ENCODE measurements around the gene EGFLAM. TPM values are rescaled to one million over a fixed set of nuclear protein-coding genes. Genes with fewer than 3 reads are reported as not detected.

Gene EGFLAM
- total RNA-seq, 4 donors from 2014 or later, result 6.6 to 13.6 (median 9.8) TPM

GRCh38 chr5:38212307-38212706 lies 46.1 kb upstream of the EGFLAM start:
- no peak for DNase-seq (ENCODE audit: extremely low spot score)
- no peak for TF ChIP-seq EP300 (IDR thresholded peaks at IDR 0.05)
- TF ChIP-seq POLR2A (IDR thresholded peaks at IDR 0.05; ENCODE audit: low read depth), result no peak
- TF ChIP-seq, protein P1, sequence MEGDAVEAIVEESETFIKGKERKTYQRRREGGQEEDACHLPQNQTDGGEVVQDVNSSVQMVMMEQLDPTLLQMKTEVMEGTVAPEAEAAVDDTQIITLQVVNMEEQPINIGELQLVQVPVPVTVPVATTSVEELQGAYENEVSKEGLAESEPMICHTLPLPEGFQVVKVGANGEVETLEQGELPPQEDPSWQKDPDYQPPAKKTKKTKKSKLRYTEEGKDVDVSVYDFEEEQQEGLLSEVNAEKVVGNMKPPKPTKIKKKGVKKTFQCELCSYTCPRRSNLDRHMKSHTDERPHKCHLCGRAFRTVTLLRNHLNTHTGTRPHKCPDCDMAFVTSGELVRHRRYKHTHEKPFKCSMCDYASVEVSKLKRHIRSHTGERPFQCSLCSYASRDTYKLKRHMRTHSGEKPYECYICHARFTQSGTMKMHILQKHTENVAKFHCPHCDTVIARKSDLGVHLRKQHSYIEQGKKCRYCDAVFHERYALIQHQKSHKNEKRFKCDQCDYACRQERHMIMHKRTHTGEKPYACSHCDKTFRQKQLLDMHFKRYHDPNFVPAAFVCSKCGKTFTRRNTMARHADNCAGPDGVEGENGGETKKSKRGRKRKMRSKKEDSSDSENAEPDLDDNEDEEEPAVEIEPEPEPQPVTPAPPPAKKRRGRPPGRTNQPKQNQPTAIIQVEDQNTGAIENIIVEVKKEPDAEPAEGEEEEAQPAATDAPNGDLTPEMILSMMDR (IDR thresholded peaks at IDR 0.05), result no peak
- no peak for TF ChIP-seq POLR2AphosphoS5 (IDR thresholded peaks at IDR 0.05)
- intact Hi-C loops (cut with DNase I), result no loop called here
- Histone ChIP-seq H3K4me3 (no peak overlapping the region), H3K36me3 (no peaks in the 10 kb centered on the region), H3K27ac (replicated peaks in 1 of 4) (no peak overlapping the region), H3K27me3 (no peaks in the 10 kb centered on the region), H3K9me3 (peaks cover 0 to 4% (median 0%) of the 10 kb centered on the region in 4 donors), H3K4me1 (no peaks in the 10 kb centered on the region)

DNA sequence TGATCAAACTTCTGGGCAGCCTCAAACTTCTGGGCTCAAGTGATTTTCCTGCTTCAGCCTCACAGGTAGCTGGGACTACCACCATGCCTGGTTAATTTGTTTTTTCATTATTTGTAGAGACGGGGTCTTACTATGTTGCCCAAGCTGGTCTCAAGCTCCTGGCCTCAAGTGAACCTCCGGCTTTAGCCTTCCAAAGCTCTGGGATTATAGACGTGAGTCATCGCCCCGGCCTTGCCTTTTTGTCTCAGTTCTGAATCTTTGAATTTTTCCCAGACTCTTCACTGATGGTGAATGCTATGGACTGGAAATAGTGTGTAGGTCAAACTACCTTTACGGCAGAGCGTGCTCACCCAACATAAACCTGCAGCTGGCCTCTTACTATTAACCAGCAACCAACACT lies 32.3 kb upstream of the EGFLAM start:
- Histone ChIP-seq H3K9me3 (no peaks in the 10 kb centered on the region), H3K4me3 (no peak overlapping the region), H3K4me1 (no peaks in the 10 kb centered on the region), H3K36me3 (no peaks in the 10 kb centered on the region), H3K27ac (replicated peaks in 1 of 4) (no peak overlapping the region), H3K27me3 (no peaks in the 10 kb centered on the region)
- 94% methylated on average over 7 of the region's 7 CpGs for WGBS
- intact Hi-C loops (cut with DNase I), result no loop called here
- TF ChIP-seq EP300 (IDR thresholded peaks at IDR 0.05), result no peak
- no peak for DNase-seq (ENCODE audit: extremely low spot score)

DNA sequence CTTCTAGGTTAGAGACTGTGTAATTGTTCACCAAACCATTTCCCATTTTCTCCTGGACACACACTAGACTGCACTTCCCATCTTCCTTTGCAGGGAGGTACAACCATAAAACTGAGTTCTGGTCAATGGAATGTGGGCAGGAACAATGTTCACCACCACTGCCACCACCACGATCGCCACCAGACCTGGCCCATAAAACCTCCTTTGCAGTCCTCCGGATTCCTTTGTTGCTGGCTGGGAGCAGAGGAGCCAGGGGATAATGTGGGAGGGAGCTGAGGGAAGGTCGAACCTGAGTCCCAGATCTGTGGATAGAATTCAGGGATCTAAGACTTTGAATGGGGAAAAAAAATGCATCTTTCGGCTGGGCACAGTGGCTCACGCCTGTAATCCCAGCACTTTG lies 29.4 kb upstream of the EGFLAM start:
- Histone ChIP-seq H3K27ac (replicated peaks in 1 of 4) (no peak overlapping the region), H3K36me3 (no peaks in the 10 kb centered on the region), H3K9me3 (no peaks in the 10 kb centered on the region), H3K4me1 (no peaks in the 10 kb centered on the region), H3K27me3 (no peaks in the 10 kb centered on the region), H3K4me3 (no peak overlapping the region)
- no peak for DNase-seq (ENCODE audit: extremely low spot score)
- intact Hi-C loops (cut with DNase I), result no loop called here
- WGBS, result 89% methylated on average over 6 of the region's 6 CpGs
- TF ChIP-seq, protein P1 (IDR thresholded peaks at IDR 0.05), result no peak
- no peak for TF ChIP-seq POLR2A (IDR thresholded peaks at IDR 0.05; ENCODE audit: low read depth)
- TF ChIP-seq POLR2AphosphoS5 (IDR thresholded peaks at IDR 0.05), result no peak
- TF ChIP-seq EP300 (IDR thresholded peaks at IDR 0.05), result no peak

DNA sequence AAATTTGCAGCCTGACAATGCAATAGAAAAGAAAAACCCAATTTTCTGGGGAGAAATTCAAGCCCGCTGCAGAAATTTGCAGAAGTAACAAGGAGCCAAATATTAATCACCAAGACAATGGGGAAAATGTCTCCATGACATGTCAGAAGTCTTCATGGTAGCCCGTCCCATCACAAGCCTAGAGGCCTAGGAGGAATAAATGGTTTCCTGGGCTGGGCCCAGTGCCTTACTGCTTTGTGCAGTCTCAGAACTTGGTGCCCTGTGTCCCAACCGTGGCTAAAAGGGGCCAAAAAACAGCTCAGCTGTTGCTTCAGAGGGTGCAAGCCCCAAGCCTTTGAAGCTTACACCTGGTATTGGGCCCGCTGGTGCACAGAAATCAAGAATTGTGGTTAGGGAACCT lies 23.6 kb upstream of the EGFLAM start:
- TF ChIP-seq EP300 (IDR thresholded peaks at IDR 0.05) (no peak), POLR2AphosphoS5 (IDR thresholded peaks at IDR 0.05) (no peak), POLR2A (IDR thresholded peaks at IDR 0.05; ENCODE audit: low read depth) (no peak)
- TF ChIP-seq, protein P1 (IDR thresholded peaks at IDR 0.05), result no peak
- intact Hi-C loops (cut with DNase I), result no loop called here
- Histone ChIP-seq H3K27me3 (no peaks in the 10 kb centered on the region), H3K36me3 (no peaks in the 10 kb centered on the region), H3K4me3 (no peak overlapping the region), H3K4me1 (no peaks in the 10 kb centered on the region), H3K27ac (replicated peaks in 1 of 4) (no peak overlapping the region), H3K9me3 (peaks cover 0 to 8% (median 0%) of the 10 kb centered on the region in 4 donors)
- DNase-seq (ENCODE audit: extremely low spot score), result no peak
- WGBS, result 88% methylated on average over 4 of the region's 4 CpGs

- TF ChIP-seq EP300 (IDR thresholded peaks at IDR 0.05) (no peak), POLR2AphosphoS5 (IDR thresholded peaks at IDR 0.05) (no peak)
- TF ChIP-seq, protein P1 (IDR thresholded peaks at IDR 0.05), result no peak
- Histone ChIP-seq H3K36me3 (no peaks in the 10 kb centered on the region), H3K4me1 (no peaks in the 10 kb centered on the region), H3K27me3 (no peaks in the 10 kb centered on the region), H3K4me3 (no peak overlapping the region), H3K9me3 (peaks cover 0 to 8% (median 0%) of the 10 kb centered on the region in 4 donors), H3K27ac (replicated peaks in 1 of 4) (no peak overlapping the region)
- intact Hi-C loops (cut with DNase I), result no loop called here
- no peak for DNase-seq (ENCODE audit: extremely low spot score)
- WGBS, result 60% methylated on average over 1 of the region's 2 CpGs
Observed at GRCh38 chr5:38237681-38238080, 20.7 kb upstream of the EGFLAM start.

Data from esophagus muscularis mucosa (tissue), 4 donors.